Stimulated activated CD8-positive, alpha-beta memory T cell treated with anti-CD3 and anti-CD28 coated beads, Interleukin-15, amount 100 ng/mL, for 1 hour (primary cell): ENCODE data around the gene MYLK4.

Experiments used
- DNase-seq: peaks from one replicate; pipeline ENCODE4 v3.0.0-alpha.2; 2020; ENCODE audit warnings: low read depth

Gene MYLK4

DNA sequence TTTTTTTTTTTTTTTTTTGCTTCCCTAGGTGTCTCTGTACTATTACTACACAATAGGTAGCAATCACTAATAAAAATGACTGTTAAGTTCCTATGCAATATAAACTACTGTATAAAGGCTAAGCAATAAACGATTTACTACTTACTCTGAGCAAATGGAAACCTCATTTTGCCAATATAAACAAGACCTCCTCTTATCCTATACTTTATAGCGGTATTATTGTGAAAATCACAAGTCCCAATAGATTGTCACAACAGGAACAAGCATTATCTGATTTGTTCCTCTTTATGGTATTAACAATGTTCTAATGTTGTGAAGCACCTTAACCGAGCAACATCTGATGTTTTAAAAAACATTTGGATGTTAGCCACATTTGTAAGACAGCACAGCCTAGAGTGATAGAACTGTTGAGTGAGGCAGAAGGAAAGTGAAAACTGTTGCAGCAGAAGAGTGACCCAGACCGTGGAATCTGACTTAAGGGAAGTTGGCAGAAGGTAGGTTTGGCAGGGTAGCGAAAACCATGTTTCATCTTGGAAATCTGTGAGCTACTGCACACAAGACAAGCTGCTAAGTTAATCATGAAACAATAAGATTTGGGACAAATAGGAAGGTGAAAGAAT lies 94.2 kb downstream of the MYLK4 start:
- DNase-seq = no peak

DNA sequence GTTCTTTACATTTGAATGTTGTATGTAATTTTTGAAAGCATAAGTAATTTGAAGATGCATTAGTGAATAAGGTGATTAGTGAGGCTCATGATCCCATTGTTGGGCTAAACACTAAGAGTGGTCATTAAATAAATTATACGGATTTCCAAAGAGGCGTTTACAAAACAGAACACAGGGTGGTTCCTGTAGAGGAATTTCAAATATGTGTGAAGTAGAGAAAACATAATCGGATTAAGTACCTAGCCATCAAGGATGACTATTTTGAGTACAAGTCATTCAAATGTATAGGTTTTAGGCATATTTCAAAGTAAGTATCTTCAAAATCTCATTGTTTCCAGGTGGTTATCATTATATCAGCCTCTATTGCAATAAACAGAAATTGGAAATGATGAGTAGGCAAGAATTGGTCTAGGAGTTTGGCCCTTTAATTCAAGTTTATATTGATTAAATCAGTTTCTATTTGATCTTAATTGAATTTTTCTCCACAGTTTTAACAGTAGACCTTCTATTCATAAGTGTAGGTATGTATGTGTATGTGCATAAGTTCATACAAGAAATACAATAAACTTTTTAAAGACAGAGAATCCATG lies 94.8 kb downstream of the MYLK4 start:
- no peak for DNase-seq

DNA sequence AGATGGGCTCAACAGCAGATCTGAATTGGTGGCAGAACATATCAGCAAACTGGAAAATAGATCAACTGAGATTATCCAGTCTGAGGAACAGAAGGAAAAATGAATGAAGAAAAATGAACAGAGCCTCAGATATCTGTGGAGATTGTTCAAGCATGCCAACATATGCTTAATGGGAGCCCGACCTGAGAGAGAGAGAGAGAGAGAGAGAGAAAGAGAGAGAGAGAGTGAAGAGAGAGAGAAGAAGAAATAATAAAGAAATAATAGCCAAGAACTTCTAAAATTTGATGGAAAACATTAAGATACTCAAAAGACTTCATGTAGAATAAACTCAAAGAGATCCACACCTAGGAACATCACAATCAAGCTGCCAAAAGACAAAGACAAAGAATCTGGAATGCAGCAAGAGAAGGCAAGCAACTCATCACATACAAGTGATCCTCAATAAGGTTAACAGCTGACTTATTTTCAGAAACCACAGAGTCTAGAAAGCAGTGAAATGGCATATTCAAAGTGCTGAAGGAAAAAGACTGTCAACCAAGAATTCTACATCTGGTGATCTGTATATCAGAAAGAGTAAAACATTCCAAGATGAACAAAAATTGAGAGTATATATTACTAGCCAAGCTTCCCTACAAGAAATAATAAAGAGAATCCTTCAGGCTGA lies 97.2 kb downstream of the MYLK4 start:
- DNase-seq = no peak

DNA sequence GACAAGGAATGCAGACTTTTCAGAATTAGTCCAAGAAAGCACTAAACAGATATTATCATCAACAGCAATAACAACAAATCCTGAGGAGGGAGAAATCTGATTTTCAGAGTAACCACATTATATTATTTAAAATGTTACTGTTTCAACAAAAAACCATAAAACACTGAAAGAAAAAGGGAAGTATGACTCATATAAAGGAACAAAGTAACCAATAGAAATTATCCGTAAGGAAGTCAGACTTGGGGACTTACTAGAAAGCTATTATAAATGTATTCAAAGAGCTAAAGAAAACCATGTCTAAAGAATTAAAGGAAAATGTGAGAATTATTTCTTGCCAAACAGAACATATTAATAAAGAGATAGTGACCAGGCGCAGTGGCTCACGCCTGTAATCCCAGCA lies 98.1 kb downstream of the MYLK4 start:
- no peak for DNase-seq

DNA sequence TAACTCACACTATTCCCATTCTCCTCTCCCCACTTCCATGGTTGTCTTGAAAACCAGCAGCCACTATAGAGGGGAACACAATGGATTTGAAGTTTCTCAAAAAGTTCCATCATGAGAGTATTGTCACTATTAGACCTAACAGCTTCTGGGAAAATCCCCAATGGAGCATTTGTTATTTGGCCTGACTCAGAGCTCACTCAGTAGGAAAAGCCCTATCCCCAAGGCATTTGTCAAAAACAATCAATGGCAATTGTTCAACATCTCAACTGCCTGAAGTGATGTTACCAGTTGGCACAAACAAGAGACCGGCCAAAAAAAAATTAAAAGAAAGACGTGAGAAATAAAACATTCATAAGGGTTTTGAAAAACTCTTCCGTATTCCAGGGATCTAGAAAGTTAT lies 98.8 kb downstream of the MYLK4 start:
- DNase-seq = no peak

DNA sequence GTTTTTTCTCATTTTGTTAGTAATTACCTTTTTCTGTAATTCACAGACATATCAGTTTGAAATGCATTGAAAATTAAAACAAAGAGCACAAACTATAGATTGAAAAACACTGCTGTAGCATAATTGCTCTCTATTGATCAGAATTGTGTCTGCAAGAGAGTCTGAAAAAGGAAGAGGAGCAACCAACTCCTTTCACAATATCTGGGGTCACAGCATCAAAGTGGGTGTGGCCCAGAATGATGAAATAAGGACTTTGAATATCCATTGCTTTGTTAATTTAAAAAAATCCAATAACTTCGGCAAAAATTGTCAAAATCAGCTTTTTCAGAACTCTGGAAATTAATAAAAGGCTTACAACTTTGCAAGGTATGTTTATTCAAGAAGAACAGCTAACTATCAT lies 99.2 kb downstream of the MYLK4 start:
- DNase-seq = no peak

DNA sequence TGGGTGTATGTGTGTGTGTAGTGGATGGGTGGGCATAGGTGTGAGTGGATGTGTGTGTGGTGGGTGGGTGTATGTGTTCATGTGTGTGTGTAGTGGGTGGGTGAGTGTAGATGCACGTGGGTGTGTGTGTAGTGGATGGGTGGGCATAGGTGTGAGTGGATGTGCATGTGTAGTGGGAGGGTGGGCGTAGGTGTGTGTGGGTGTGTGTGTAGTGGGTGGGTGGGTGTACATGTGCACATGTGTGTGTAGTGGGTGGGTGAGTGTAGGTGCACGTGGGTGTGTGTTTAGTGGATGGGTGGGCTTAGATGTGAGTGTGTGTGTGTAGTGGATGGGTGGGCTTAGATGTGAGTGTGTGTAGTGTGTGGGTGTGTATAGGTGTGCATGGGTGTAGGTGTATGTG lies 104.4 kb downstream of the MYLK4 start:
- DNase-seq = no peak

DNA sequence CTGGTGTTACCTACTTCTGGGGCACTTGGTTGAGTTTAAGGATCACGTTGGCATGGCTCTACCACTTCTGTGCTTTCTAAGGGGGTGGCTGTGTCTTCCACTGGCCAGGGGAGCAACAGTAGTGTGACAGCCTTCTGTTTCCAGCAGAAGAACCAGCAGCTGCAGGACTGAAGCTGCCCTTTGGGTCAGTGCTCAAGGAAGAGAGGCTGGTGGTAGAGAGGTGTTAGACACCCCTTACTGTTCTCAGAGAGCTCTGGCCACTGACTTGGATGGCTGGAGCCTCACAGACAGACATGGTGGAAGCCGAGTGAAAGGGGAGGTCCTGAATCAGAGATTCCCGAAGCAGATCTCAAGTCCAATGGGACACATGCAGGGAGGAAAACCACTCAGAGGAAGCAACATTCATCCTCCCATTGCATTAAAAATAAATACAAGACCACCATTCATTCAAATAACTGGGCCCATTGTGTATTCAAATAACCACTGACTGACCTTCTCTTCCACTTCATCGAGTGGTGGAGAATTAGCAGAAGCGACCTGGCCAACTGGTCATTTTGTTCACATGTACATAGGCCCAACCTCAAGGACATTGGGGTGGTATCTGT lies 106.7 kb downstream of the MYLK4 start:
- no peak for DNase-seq

DNA sequence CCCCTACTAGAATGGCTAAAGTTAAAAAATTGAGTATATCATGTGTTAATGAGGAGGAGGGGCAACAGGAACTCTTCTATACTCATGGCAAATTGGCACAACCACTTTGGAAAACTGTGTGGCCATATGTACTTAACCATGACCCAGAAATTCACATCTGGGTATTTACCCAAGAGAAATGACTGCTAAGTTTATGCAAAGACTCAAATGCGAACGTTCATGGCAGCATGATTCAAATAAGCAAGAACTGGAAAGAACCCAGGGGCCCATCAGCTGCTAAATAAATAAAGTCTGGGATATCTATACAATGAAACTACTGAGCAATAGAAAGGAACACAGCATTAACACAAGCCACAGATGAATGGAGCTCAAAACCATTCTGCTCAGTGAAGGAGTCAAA lies 107.6 kb downstream of the MYLK4 start:
- DNase-seq = no peak

DNA sequence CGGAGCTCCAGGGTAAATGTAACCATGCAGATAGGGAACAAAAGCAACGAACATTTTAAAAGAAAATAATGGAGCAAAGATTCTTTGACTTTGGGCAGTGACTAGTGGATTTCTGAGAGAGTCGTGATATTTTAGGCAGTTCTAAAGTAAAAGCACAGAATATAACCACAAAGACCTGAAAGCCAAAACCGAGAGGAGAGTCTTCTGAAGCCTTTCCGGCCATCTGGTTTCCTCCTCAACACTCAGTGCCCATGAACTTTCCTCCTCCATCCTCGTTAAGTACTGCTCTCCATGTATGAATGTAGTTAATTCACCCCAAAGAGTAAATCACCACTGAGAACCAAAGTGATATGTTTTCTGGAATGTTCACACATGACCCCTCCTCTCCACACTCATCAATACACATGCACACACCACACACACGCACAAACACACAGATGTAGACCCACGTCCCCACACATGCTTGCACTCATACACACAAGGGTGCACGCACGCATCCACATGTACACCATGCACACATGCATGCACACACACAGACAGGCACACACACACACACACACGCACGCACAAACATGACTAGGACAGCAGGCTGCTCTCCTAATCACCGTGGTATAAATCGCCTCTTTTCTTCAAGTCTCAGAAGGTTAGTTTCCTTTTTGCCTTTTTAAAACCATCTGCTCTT lies 109.5 kb downstream of the MYLK4 start:
- DNase-seq = no peak

DNA sequence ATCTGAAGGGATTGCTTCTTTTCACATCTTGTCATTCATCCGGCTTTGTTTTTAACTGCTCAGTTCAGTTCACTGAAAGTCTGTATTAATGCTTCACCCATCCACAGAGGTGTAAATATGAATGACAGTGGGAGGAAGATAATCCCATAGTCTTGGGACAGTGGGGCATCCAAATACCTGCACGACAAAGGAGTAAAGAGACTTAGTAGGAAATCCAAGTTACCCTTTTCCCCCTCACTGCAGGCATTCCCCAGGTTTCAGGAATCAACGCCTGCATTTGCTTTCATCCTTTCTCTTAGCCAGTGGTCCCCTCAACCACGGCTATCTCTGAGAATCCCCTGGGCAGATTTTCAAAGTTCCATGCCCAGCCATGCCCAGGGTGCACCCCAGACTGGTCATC lies 110.2 kb downstream of the MYLK4 start:
- no peak for DNase-seq

DNA sequence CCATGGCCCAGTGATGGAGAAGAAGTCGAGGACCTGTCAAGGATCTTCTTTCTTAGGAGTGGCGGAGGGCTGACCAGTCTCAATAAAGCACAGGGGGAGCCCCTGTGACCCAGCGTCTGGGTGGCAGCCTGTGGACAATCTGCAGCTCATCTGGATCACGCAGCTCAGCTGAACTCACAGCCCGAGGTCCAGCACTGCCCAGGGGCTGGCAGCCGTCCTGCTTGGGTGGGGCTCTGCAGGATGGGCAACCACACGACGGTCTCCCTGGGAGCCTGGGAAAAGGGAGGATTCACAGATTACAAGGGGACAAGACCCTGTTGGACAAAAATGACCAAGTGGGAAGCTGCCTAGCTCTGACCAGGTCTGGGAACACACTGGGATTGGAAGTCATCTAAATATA lies 110.8 kb downstream of the MYLK4 start:
- no peak for DNase-seq

DNA sequence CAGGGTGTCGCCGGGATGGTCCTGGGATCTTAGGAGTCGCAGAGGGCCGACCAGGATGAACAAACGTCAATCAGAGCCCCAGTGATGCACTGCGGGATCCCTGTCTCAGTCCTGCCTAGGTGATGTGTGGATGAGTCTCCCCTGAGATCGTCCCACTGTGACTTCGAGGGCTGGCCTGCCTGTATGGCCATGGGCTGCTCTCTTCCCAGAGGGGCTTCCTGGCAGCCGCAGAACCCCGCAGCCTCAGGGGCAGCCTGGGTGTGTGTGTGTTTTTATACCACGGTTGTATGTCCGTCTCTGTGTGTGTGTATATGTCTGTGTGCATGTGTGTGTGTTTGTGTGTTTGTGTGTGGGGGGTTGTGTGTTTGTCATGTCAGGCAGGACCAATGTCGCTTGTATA lies 111.6 kb downstream of the MYLK4 start:
- no peak for DNase-seq

DNA sequence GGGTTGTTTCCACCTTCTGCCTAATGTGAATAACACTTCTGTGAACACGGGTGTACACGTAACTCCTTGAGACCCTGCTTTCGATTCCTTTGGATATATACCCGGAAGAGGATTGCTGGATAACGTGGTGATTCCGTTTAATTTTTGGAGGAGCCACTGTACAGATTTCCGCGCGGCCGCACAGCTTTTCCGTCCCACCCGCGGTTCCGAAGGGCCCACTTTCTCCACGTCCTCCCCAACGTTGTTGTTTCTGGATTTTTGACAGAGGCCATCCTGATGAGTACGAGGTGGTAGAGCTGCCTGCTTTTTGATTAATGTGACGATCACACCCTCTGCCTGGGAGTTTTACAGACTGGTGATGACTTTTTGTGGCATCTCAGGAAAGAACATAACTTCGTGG lies 114.0 kb downstream of the MYLK4 start:
- DNase-seq = no peak

DNA sequence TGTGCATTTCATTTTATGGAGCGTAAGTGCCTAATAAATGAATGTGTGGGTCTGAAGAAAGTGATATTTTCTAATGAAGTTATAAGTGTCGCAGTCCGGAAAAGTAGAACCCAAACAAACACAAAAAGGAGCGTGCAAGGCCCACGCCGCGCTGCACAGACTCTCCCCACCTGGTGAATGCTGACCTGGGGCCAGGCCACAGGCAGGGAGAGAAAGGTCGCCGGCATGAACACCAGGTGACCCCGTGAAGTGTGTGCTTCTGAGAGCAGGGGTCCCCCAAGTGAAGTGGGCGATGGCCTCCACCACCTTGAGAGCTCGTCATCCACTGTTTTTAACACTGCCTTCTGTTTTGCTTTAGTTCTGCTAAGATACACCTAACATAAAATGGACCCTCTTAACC lies 114.8 kb downstream of the MYLK4 start:
- DNase-seq = no peak

DNA sequence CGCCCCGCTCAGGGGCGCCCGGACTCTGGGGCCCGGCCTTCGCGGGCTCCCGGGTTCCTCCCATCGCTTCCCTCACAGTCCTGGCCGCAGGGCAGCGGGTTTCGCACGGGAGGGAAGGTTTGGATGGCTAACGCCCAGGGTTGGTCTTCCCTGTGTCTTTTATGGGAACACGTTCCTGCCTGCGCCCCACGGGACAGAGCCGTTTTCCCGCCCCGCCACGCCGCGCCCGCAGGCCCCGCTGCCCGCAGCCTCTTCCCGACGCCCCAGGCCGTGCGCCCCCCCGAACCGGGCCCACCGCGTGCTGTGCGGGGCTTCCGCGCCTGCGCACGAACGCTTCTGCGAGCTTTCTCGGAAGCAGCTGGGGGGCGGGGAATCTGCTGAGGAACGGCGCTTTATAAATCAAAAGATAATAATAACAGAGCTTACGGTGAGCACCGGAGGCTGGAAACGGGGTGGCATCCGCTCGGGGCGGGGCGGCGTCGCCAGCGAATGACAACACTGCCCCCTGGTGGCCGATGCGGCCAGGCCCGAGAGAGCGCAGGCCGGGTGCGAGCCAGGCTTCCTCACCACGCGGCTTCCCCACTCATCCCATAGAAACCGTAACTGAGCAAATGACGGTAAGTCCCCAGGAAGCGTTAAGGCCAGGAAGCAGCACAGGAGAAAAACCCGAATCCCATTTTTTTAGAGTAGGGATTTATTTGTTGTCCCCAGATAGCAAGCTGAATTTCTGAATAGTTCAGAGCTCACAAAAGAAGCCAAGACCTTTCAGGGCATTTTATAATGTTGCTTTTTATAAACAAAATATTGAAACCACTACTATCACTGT lies 116.4 kb downstream of the MYLK4 start:
- peak; percentile 67 for DNase-seq

DNA sequence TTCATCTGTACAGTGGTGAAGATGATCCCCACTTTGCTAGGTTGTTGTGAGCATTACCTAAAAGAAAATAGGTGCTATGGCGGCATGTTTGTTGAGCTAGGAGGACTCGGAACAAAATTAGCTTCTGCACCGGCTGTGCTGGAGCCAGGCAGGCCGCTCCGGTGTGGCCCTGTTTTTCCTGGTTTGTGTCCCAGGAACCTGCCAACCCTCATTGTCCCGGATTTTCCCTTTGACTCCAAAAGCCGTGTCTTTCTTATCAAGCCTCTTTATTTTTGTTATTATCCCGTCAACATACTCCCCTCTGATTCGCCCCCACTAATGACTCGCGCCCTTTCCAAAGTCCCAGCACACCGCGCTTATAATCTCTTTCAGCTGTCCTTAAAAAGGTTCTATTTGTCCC lies 117.0 kb downstream of the MYLK4 start:
- DNase-seq = no peak

DNA sequence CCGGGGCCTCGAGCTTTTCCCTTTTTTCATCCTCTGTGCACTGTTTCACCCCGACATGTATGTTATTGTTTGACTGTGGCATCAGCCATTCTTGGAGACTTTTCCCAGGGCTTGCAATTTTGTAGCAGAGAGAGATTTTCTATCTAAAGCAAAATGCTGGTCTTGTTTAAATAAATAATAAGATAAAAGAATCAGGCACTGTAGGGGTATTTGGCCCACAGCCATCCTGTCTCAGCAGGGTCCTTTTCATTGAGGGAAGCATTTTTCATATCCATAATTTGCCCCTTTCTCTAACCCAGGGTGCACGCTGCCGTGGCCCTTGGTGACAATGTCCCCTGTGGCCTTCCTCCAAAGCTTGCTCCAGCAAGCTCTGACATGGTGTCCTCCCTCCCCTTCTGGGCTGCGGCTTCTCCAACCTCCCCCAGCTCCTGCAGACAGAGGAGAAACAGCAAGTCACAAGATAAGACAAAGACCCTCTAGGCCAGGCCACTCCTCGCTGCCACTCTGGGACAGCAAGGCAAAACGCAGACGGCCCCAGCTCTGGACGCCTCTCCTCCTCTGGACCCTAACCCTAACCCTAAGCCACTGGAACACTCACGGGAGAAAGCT lies 117.6 kb downstream of the MYLK4 start:
- DNase-seq = no peak

DNA sequence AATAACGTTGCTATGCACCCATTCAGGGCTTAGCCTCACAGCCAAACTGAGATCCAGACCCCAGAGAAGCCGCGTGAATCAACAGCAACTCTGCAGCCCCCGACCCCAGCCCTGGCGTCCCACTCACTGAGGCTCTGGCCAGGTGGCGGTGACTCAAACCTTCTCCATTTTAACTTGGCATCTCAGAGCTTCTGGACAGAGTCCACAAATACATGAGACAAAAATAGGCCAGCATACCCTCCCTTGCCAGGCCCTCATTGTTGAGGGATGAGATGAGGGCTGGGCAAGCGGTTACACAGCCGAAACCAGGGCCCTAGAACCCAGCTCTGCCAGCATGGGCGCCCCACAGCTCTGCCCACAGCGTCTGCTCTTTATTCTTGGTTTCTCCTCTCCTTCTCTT lies 118.4 kb downstream of the MYLK4 start:
- no peak for DNase-seq

DNA sequence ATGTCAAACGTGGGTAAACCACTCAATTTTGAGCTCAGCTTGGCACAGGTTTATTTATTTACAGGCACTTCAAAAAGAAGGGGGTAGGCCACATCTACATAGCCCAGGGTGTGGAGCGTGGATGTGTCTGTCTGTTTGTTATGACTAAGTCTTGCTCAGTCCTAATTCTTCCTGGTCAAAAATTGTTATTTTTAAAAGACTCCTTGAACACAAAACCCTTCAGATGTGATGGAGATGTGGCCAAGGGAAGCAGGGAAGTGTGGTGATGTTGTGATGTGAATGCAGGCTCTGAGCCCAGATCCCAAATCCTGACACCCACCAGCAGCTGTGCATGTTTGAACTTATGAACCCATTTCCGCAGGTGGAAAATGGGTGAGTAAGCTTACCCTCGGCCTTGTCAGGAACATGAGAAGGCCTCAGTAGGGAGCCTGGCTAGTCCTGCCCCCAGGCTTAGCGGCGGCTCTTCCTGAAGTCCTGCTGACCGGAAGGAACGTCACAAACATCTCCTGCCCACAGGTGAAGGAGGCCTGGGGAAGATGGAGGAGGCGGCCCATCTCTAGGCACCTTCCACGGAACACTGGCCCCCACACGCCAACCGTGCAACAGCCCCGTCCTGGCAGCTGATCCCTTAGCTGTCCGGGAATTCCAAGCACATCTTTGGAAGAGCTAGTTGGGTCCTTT lies 119.7 kb downstream of the MYLK4 start:
- no peak for DNase-seq

DNA sequence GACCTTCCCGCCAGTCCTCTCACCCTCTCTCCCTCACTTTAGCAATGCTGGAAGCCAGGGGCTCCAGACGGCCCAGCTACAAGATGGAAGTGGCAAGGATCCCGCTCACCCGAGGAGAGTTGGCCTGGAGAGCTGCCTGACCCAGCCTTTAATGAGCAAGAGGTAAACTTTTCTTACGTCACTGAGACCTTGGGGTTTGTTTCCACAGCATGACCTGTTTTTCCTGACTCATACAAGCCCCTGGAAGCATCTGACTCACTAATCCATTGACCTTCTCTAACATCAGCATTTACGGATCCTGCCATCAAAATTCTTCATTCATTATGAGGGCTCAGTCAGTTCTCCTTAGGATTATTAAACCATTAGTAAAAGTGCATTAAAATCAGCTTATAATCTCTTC lies 120.4 kb downstream of the MYLK4 start:
- no peak for DNase-seq
